ENCODE results near the gene SCAMP4.

Gene SCAMP4

DNA sequence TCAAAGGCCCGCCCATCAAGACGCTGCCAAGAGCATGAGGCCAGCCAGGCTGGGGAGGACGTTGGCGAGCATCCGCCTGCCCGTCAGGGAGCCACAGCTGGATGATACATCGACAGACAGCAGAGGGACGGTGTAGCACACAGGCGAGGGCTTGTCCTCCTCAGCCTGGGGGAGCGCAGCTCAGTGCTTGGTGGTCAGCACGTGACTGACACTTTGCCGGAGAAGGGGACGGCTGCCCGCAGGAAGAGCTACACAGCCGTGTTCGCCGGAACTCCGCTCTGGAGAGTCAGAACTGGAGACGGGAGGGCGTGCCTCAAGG, 69.9 kb downstream of the SCAMP4 start:
- DNase-seq (ENCODE audit: low read depth, low spot score), result no peak
- TF ChIP-seq CTCF (IDR thresholded peaks at IDR 0.05; ENCODE audit: insufficient read depth, low read length, missing control alignments), result no peak
- CTCF ChIA-PET, result no interaction called here
- POLR2A ChIA-PET, result no interaction called here
- no peak overlapping the region for H3K4me3 ChIP-seq (ENCODE audit: low read depth, low read length)

Measured in AG04449 (cell line).